ENCODE results near the gene POFUT2. TPM values are rescaled to one million over a fixed set of nuclear protein-coding genes. Genes with fewer than 3 reads are reported as not detected.
A peak's percentile ranks its signal among the peaks of the same experiment; 100 is the strongest.

Gene POFUT2
- total and polyA plus RNA-seq, 10 donors, result 10.5 to 37.0 (median 26.7) TPM

- peaks cover 0 to 16% (median 6%) of the 10 kb centered on the region in 6 donors for H3K4me1 ChIP-seq
- H3K27ac ChIP-seq, result no peak overlapping the region
- no peak overlapping the region for H3K4me3 ChIP-seq
- intact Hi-C loops (cut with DNase I; ENCODE audit: low total_unique reads), result no loop called here
- H3K9me3 ChIP-seq, result peaks cover 4 to 30% (median 25%) of the 10 kb centered on the region in 8 donors
- peak; percentile 28 for DNase-seq
- TF ChIP-seq, protein P1, sequence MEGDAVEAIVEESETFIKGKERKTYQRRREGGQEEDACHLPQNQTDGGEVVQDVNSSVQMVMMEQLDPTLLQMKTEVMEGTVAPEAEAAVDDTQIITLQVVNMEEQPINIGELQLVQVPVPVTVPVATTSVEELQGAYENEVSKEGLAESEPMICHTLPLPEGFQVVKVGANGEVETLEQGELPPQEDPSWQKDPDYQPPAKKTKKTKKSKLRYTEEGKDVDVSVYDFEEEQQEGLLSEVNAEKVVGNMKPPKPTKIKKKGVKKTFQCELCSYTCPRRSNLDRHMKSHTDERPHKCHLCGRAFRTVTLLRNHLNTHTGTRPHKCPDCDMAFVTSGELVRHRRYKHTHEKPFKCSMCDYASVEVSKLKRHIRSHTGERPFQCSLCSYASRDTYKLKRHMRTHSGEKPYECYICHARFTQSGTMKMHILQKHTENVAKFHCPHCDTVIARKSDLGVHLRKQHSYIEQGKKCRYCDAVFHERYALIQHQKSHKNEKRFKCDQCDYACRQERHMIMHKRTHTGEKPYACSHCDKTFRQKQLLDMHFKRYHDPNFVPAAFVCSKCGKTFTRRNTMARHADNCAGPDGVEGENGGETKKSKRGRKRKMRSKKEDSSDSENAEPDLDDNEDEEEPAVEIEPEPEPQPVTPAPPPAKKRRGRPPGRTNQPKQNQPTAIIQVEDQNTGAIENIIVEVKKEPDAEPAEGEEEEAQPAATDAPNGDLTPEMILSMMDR (IDR thresholded peaks at IDR 0.05 in 8 of 11, conservative IDR thresholded peaks at IDR 0.05 in 3 of 11), result no peak
- TF ChIP-seq POLR2A (IDR thresholded peaks at IDR 0.05) (no peak), POLR2AphosphoS5 (IDR thresholded peaks at IDR 0.05) (no peak)
- no peaks in the 10 kb centered on the region for H3K27me3 ChIP-seq (replicated peaks in 1 of 7)
- peaks cover 3 to 98% (median 77%) of the 10 kb centered on the region in 6 donors for H3K36me3 ChIP-seq
- 91 to 100% (median 96%) methylated on average over 13 of the region's 13 CpGs for WGBS, 5 donors
These were observed 17.8 kb downstream of the POFUT2 start for GRCh38 chr21:45269861-45270260.

DNA sequence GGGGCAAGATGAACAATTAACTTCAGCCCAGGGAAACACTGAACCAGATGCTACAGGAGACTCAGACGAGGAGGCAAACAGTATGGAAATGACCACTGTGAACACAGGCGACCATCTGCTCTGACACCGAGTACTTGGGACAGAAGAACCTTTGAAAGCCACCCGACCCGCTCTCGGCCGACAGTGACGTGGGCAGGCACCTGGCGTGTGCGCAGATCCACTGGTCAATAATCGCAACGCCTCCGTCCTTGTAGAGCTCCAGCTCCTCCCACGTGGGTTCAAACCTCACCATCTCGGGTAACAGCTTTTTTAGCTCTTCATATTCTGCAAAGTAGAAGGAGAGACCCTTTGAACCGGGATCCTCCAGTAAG is 20.3 kb downstream of the POFUT2 start:
- peaks cover 4 to 23% (median 22%) of the 10 kb centered on the region in 8 donors for H3K9me3 ChIP-seq
- peaks cover 3 to 98% (median 70%) of the 10 kb centered on the region in 6 donors for H3K36me3 ChIP-seq
- TF ChIP-seq POLR2A (IDR thresholded peaks at IDR 0.05), result no peak
- TF ChIP-seq, protein P1 (IDR thresholded peaks at IDR 0.05 in 8 of 11, conservative IDR thresholded peaks at IDR 0.05 in 3 of 11), result no peak
- no peak for TF ChIP-seq POLR2AphosphoS5 (IDR thresholded peaks at IDR 0.05)
- H3K27me3 ChIP-seq (replicated peaks in 1 of 7), result no peaks in the 10 kb centered on the region
- WGBS, 5 donors, result 94 to 97% (median 96%) methylated on average over 16 of the region's 16 CpGs
- DNase-seq, result peak; percentile 65
- intact Hi-C loops (cut with DNase I; ENCODE audit: low total_unique reads), result no loop called here
- H3K4me3 ChIP-seq, result no peak overlapping the region
- H3K4me1 ChIP-seq, result peaks cover 0 to 16% (median 6%) of the 10 kb centered on the region in 6 donors
- H3K27ac ChIP-seq, result no peak overlapping the region

- intact Hi-C loops (cut with DNase I; ENCODE audit: low total_unique reads), result no loop called here
- Histone ChIP-seq H3K27me3 (replicated peaks in 1 of 7) (no peaks in the 10 kb centered on the region), H3K4me1 (peaks cover 0 to 16% (median 6%) of the 10 kb centered on the region in 6 donors), H3K9me3 (peaks cover 4 to 17% (median 15%) of the 10 kb centered on the region in 8 donors), H3K27ac (peak overlapping the region in 5 of 8 donors; percentile 20 to 70 (median 48)), H3K36me3 (peaks cover 3 to 98% (median 63%) of the 10 kb centered on the region in 6 donors), H3K4me3 (peak overlapping the region in 1 of 8 donors; percentile 9)
- DNase-seq, result peak; percentile 77
- WGBS, 5 donors, result 69 to 77% (median 74%) methylated on average over 37 to 41 of the region's 41 CpGs
- TF ChIP-seq, protein P1 (IDR thresholded peaks at IDR 0.05 in 8 of 11, conservative IDR thresholded peaks at IDR 0.05 in 3 of 11), result no peak
- peak; percentile 6 to 42 (median 40) for TF ChIP-seq POLR2AphosphoS5 (IDR thresholded peaks at IDR 0.05)
These were observed 20.9 kb downstream of the POFUT2 start for GRCh38 chr21:45266518-45267389.
